HFFc6 (cell line): Measurements from ENCODE around the gene TAS2R19. TPM values are rescaled to one million over a fixed set of nuclear protein-coding genes. Genes with fewer than 3 reads are reported as not detected.
"Not testable (repeated sequence)": the region's sequence is repeated elsewhere in the genome, so short reads cannot be mapped to it uniquely, and the experiment has no call there.

Source experiments
- DNase-seq: peaks from one replicate; pipeline ENCODE4 v3.0.0-alpha.2; 2018
- H3K27ac Mint-ChIP-seq: 2 replicates; pipeline ENCODE4 v1.8.0; 2020; ENCODE audit warnings: mild to moderate bottlenecking, mixed read lengths
- H3K27me3 Mint-ChIP-seq: 2 replicates; pipeline ENCODE4 v1.8.0; 2021; ENCODE audit warnings: mild to moderate bottlenecking, moderate library complexity, mixed read lengths; ENCODE audit not compliant: insufficient read depth
- H3K36me3 Mint-ChIP-seq: 2 replicates; pipeline ENCODE4 v1.8.0; 2021; ENCODE audit warnings: low read depth, mixed read lengths
- H3K4me1 Mint-ChIP-seq: 2 replicates; pipeline ENCODE4 v1.8.0; 2020; ENCODE audit warnings: low read depth, mixed read lengths
- H3K4me3 Mint-ChIP-seq: 2 replicates; pipeline ENCODE4 v1.8.0; 2020; ENCODE audit warnings: mild to moderate bottlenecking, moderate library complexity, mixed read lengths
- H3K9me3 Mint-ChIP-seq: 2 replicates; pipeline ENCODE4 v1.8.0; 2020; ENCODE audit warnings: mild to moderate bottlenecking, mixed read lengths
- CTCF ChIP-seq: fragments of 200-600 bp; sonication (generic); IDR thresholded peaks from 2 replicates; pipeline ENCODE4 v1.5.0; 2021; ENCODE audit warnings: antibody characterized with exemption, mild to moderate bottlenecking
- total RNA-seq, 6 experiments: library from RNA; stranded (reverse); fragmentation: NEBNext Ultra II Directional; extraction: Animal tissue kit (Norgen Biotek cat#: 25700); gene quantifications; 2 replicates in 1 of 6; 3 replicates in 5 of 6; pipeline ENCODE4 v1.2.3, GENCODE V29; 2021

Gene TAS2R19
- total RNA-seq, 6 experiments from 2014 or later, result 0.28 to 0.97 (median 0.52) TPM

DNA sequence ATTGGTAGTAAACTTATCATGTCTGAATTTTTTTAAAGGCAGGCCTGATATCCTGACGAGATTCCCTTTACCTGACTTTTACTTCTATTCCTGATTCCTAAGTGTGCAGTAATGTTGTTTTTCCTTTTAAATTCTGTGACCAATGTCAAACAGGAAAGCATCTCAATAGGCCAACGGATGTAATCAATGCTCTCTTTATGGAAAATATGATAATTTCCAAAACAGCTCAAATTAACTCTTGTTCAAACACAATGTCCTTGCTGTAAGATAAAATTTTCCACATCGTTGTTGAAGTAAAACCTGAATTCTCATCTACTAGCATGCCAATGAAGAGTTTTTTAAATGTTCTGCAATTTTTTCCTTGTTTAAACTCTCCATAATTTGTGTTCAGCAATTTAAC lies 16.8 kb upstream of the TAS2R19 start:
- no peak for TF ChIP-seq CTCF
- Mint-ChIP-seq H3K27ac (no peak overlapping the region), H3K36me3 (peaks cover 17% of the 10 kb centered on the region), H3K9me3 (no peaks in the 10 kb centered on the region), H3K4me3 (no peak overlapping the region), H3K4me1 (peaks cover 20% of the 10 kb centered on the region), H3K27me3 (no peaks in the 10 kb centered on the region)
- DNase-seq, result no peak

- H3K36me3 Mint-ChIP-seq, result peaks cover 15% of the 10 kb centered on the region
- H3K4me1 Mint-ChIP-seq, H3K9me3 Mint-ChIP-seq, H3K27me3 Mint-ChIP-seq, H3K27ac Mint-ChIP-seq, H3K4me3 Mint-ChIP-seq, DNase-seq: not testable (repeated sequence)
These were observed 11.5 kb upstream of the TAS2R19 start for GRCh38 chr12:11033959-11034358.

DNA sequence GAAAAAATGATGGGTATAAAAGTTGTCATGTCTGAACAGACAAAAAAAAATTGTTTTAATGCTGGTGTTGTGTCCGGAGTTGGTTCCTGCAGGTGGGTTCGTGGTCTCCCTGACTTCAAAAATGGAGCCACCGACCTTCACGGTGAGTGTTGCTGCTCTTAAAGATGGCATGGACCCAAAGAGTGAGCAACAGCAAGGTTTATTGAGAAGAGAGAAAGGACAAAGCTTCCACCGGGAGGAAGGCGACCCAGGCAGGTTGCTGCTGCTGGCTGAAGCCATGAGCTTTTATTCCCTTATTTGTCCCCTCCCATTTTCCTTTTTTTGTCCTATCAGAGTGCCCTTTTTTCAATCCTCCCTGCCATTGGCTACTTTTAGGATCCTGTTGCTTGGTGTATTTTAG lies 8.9 kb upstream of the TAS2R19 start, which contains the start of gene TAS2R31:
TAS2R31 (minus strand) TSS at position 101 of the 400 bp plus-strand sequence; CDS start at position 29, 72 bp downstream.
- Mint-ChIP-seq H3K36me3 (peaks cover 16% of the 10 kb centered on the region), H3K27me3 (no peaks in the 10 kb centered on the region), H3K9me3 (no peaks in the 10 kb centered on the region), H3K27ac (no peak within 1 kb of the TSS), H3K4me1 (no peaks in the 10 kb centered on the region), H3K4me3 (no peak within 1 kb of the TSS)
- DNase-seq, result no peak
- TF ChIP-seq CTCF, result no peak

DNA sequence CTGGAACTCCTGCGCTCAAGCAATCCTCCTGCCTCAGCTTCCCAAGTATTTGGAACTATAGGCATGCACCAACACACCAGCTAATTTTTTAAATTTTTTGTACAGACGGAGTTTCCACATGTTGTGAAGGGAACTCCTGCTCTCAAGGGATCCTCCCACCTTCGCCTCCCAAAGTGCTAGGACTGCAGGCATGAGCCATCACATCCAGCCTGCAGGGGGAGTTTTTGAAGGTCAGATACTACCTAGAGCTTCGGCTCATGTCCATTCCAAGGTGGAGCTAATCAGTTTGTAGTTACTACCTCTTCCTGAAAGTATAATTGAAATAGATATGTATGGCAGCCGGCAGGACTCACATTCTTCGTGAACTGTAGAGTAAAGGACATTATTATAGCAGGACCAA lies 3.7 kb upstream of the TAS2R19 start:
- no peak for TF ChIP-seq CTCF
- no peak overlapping the region for H3K27ac Mint-ChIP-seq
- H3K4me3 Mint-ChIP-seq, result no peak overlapping the region
- H3K4me1 Mint-ChIP-seq, result no peaks in the 10 kb centered on the region
- peaks cover 6% of the 10 kb centered on the region; the same call in 1 of the 2 replicates for H3K9me3 Mint-ChIP-seq
- DNase-seq, result no peak
- peaks cover 15% of the 10 kb centered on the region for H3K36me3 Mint-ChIP-seq
- no peaks in the 10 kb centered on the region for H3K27me3 Mint-ChIP-seq

DNA sequence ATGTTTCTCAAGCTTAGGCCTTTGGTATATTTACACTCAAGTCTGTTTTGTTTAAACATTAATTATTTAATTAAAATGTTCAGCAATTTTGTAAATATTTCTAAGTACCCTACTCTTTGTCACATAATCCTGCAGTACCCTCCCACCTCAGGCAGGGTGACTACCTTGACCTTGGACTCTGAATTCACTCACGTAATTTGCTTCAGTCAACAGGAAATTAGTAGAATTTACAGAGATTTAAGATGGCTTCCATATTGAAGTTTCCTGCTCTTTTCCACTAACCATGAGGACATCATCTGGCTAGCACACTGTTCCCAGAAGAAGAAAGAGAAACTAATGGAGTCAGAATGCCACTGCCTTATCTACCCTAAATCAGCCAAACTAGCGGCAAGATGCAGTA lies 967 bp upstream of the TAS2R19 start:
- no peak for TF ChIP-seq CTCF
- Mint-ChIP-seq H3K9me3 (peaks cover 6% of the 10 kb centered on the region; the same call in 1 of the 2 replicates), H3K27me3 (no peaks in the 10 kb centered on the region), H3K36me3 (peaks cover 15% of the 10 kb centered on the region), H3K4me3 (no peak overlapping the region), H3K4me1 (no peaks in the 10 kb centered on the region), H3K27ac (no peak overlapping the region)
- DNase-seq, result no peak

DNA sequence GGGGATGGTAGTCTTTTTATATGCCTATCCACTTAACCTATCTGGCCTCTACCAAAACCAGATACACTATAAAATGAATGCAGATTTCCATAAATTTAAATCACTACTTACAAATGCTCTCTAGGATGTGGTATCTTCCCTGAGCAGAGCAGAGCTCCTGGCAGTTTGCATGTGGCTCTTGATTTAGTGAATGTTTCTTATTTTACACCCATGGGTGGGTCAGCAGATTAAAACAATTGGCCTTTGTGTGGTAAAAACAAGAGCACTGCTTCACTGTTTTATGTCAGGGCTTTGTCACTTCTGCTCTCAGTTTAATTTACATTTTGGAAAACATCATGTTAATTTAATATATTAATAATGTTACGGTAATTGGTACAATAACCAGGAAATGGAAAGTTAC lies 5.5 kb downstream of the TAS2R19 start:
- no peak overlapping the region for H3K4me3 Mint-ChIP-seq
- H3K9me3 Mint-ChIP-seq, result no peaks in the 10 kb centered on the region
- H3K36me3 Mint-ChIP-seq, result peaks cover 7% of the 10 kb centered on the region; the same call in 1 of the 2 replicates
- TF ChIP-seq CTCF, result no peak
- no peak for DNase-seq
- H3K27me3 Mint-ChIP-seq, result no peaks in the 10 kb centered on the region
- no peak overlapping the region for H3K27ac Mint-ChIP-seq
- peaks cover 11% of the 10 kb centered on the region for H3K4me1 Mint-ChIP-seq
